ENCODE data around the gene IFT81. TPM values are rescaled to one million over a fixed set of nuclear protein-coding genes. Genes with fewer than 3 reads are reported as not detected.

IFT81 gene
- polyA plus RNA-seq, 3 donors = 0.39 to 0.97 (median 0.47) TPM

GRCh38 chr12:110159671-110160245 is 35.6 kb downstream of the IFT81 start:
- no peak overlapping the region for H3K4me2 ChIP-seq (replicated peaks; ENCODE audit: extremely low read depth, low read length, poor library complexity, severe bottlenecking)
- no peaks in the 10 kb centered on the region for H3K27me3 Mint-ChIP-seq (ENCODE audit: low read depth in 3 of 3)
- H2AFZ ChIP-seq (ENCODE audit: insufficient read depth, low read depth, low read length, poor library complexity, severe bottlenecking) = no peak overlapping the region
- H3K79me2 ChIP-seq (ENCODE audit: insufficient read depth, low read length) = no peaks in the 10 kb centered on the region
- peaks cover 9 to 27% (median 18%) of the 10 kb centered on the region in 7 donors for H3K9me3 Mint-ChIP-seq
- H3K27me3 ChIP-seq (ENCODE audit: control insufficient read depth in 2 of 2, insufficient read depth in 2 of 2, low read length in 2 of 2) = no peaks in the 10 kb centered on the region
- no CpG with 5 or more reads among the region's 4 CpGs for WGBS (ENCODE audit: insufficient coverage)
- H3K4me1 Mint-ChIP-seq = peaks cover 7% of the 10 kb centered on the region
- no peak for DNase-seq
- peaks cover 0 to 6% of the 10 kb centered on the region in 2 donors for H3K36me3 ChIP-seq (replicated peaks in 1 of 2; ENCODE audit: control insufficient read depth in 1 of 2, insufficient read depth in 2 of 2, low read length in 2 of 2)
- H3K27ac ChIP-seq (ENCODE audit: low read depth in 1 of 2, low read length in 2 of 2) = no peak overlapping the region
- H3K9ac ChIP-seq (ENCODE audit: insufficient read depth, low read length, poor library complexity, severe bottlenecking) = no peak overlapping the region
- no peak overlapping the region for H3K4me3 ChIP-seq (replicated peaks in 1 of 3; ENCODE audit: low read depth in 2 of 3, low read length in 3 of 3)
- peaks cover 7 to 18% of the 10 kb centered on the region in 2 donors for H3K9me3 ChIP-seq (replicated peaks in 1 of 2; ENCODE audit: control insufficient read depth in 1 of 2, insufficient read depth in 1 of 2, low read length in 2 of 2)
- no peaks in the 10 kb centered on the region for H3K4me1 ChIP-seq (ENCODE audit: control insufficient read depth in 1 of 2, insufficient read depth in 2 of 2, low read length in 2 of 2)
- intact Hi-C loops (cut with micrococcal nuclease) = no loop called here
- no peaks in the 10 kb centered on the region for H4K20me1 ChIP-seq (ENCODE audit: insufficient read depth, low read length)
- H3K36me3 Mint-ChIP-seq = peaks cover 2 to 8% of the 10 kb centered on the region in 2 donors
- H3K27ac Mint-ChIP-seq = no peak overlapping the region
- no peak overlapping the region for H3K4me3 Mint-ChIP-seq
- TF ChIP-seq, protein P1, sequence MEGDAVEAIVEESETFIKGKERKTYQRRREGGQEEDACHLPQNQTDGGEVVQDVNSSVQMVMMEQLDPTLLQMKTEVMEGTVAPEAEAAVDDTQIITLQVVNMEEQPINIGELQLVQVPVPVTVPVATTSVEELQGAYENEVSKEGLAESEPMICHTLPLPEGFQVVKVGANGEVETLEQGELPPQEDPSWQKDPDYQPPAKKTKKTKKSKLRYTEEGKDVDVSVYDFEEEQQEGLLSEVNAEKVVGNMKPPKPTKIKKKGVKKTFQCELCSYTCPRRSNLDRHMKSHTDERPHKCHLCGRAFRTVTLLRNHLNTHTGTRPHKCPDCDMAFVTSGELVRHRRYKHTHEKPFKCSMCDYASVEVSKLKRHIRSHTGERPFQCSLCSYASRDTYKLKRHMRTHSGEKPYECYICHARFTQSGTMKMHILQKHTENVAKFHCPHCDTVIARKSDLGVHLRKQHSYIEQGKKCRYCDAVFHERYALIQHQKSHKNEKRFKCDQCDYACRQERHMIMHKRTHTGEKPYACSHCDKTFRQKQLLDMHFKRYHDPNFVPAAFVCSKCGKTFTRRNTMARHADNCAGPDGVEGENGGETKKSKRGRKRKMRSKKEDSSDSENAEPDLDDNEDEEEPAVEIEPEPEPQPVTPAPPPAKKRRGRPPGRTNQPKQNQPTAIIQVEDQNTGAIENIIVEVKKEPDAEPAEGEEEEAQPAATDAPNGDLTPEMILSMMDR (IDR thresholded peaks at IDR 0.05) = no peak

GRCh38 chr12:110165540-110166159 is 41.5 kb downstream of the IFT81 start:
- Mint-ChIP-seq H3K36me3 (no peaks in the 10 kb centered on the region), H3K4me1 (peaks cover 3% of the 10 kb centered on the region), H3K9me3 (no peaks in the 10 kb centered on the region), H3K27me3 (ENCODE audit: low read depth in 3 of 3) (peaks cover 0 to 2% (median 0%) of the 10 kb centered on the region in 3 donors), H3K27ac (no peak overlapping the region), H3K4me3 (no peak overlapping the region)
- no peaks in the 10 kb centered on the region for H3K4me1 ChIP-seq (ENCODE audit: control insufficient read depth in 1 of 2, insufficient read depth in 2 of 2, low read length in 2 of 2)
- TF ChIP-seq, protein P1 (IDR thresholded peaks at IDR 0.05) = no peak
- no peak for DNase-seq
- H3K27ac ChIP-seq (ENCODE audit: low read depth in 1 of 2, low read length in 2 of 2) = no peak overlapping the region
- no peaks in the 10 kb centered on the region for H3K79me2 ChIP-seq (ENCODE audit: insufficient read depth, low read length)
- H3K9ac ChIP-seq (ENCODE audit: insufficient read depth, low read length, poor library complexity, severe bottlenecking) = no peak overlapping the region
- H3K4me2 ChIP-seq (replicated peaks; ENCODE audit: extremely low read depth, low read length, poor library complexity, severe bottlenecking) = no peak overlapping the region
- no peaks in the 10 kb centered on the region for H3K27me3 ChIP-seq (ENCODE audit: control insufficient read depth in 2 of 2, insufficient read depth in 2 of 2, low read length in 2 of 2)
- no peak overlapping the region for H2AFZ ChIP-seq (ENCODE audit: insufficient read depth, low read depth, low read length, poor library complexity, severe bottlenecking)
- H3K36me3 ChIP-seq (replicated peaks in 1 of 2; ENCODE audit: control insufficient read depth in 1 of 2, insufficient read depth in 2 of 2, low read length in 2 of 2) = no peaks in the 10 kb centered on the region
- no peak overlapping the region for H3K4me3 ChIP-seq (replicated peaks in 1 of 3; ENCODE audit: low read depth in 2 of 3, low read length in 3 of 3)
- 100% methylated on average over 1 of the region's 4 CpGs for WGBS (ENCODE audit: insufficient coverage)
- intact Hi-C loops (cut with micrococcal nuclease) = no loop called here
- H4K20me1 ChIP-seq (ENCODE audit: insufficient read depth, low read length) = no peaks in the 10 kb centered on the region
- H3K9me3 ChIP-seq (replicated peaks in 1 of 2; ENCODE audit: control insufficient read depth in 1 of 2, insufficient read depth in 1 of 2, low read length in 2 of 2) = no peaks in the 10 kb centered on the region

All from CD14-positive monocyte (primary cell).